CD14-positive monocyte (primary cell): ENCODE measurements around the gene CCDC9B. TPM values are rescaled to one million over a fixed set of nuclear protein-coding genes. Genes with fewer than 3 reads are reported as not detected.

Source experiments
- DNase-seq, 3 donors: peaks; one replicate each; pipeline ENCODE4 v3.0.0-alpha.2; 2011 to 2022
- H2AFZ ChIP-seq: 2 replicates; pipeline ENCODE4 v1.6.0; 2012; ENCODE audit warnings: mild to moderate bottlenecking, low read depth, low read length, inconsistent platforms; ENCODE audit not compliant: insufficient read depth, poor library complexity, severe bottlenecking
- H3K27ac ChIP-seq, 2 donors: 1 replicate in 1 of 2; 2 replicates in 1 of 2; pipeline ENCODE4 v1.5.1; 2012 to 2013; ENCODE audit warnings: low read length in 2 of 2, control low read depth in 1 of 2, inconsistent platforms in 1 of 2, low read depth in 1 of 2, mild to moderate bottlenecking in 1 of 2
- H3K27me3 ChIP-seq, 2 donors: one replicate each; pipeline versions ENCODE4 v1.6.0 to v1.6.1; 2011 to 2013; ENCODE audit warnings: low read length in 2 of 2; ENCODE audit not compliant: control insufficient read depth in 2 of 2, insufficient read depth in 2 of 2
- H3K36me3 ChIP-seq, 2 donors: replicated peaks in 1 of 2; 1 replicate in 1 of 2; 2 replicates in 1 of 2; pipeline versions ENCODE4 v1.5.1 to v1.6.1; 2012 to 2013; ENCODE audit warnings: low read length in 2 of 2, control low read depth in 1 of 2, inconsistent platforms in 1 of 2, mild to moderate bottlenecking in 1 of 2; ENCODE audit not compliant: insufficient read depth in 2 of 2, control insufficient read depth in 1 of 2
- H3K4me1 ChIP-seq, 2 donors: 1 replicate in 1 of 2; 2 replicates in 1 of 2; pipeline versions ENCODE4 v1.5.1 to v1.6.1; 2012 to 2013; ENCODE audit warnings: low read length in 2 of 2, control low read depth in 1 of 2, inconsistent platforms in 1 of 2, mild to moderate bottlenecking in 1 of 2, moderate library complexity in 1 of 2; ENCODE audit not compliant: insufficient read depth in 2 of 2, control insufficient read depth in 1 of 2
- H3K4me2 ChIP-seq: replicated peaks from 2 replicates; pipeline ENCODE3; 2012; ENCODE audit warnings: low read length, moderate library complexity, mild to moderate bottlenecking; ENCODE audit not compliant: poor library complexity, severe bottlenecking; ENCODE audit errors: extremely low read depth
- H3K4me3 ChIP-seq, 3 experiments: fragments of 200-600 bp in 1 of 3; sonication (generic) in 1 of 3; replicated peaks in 1 of 3; 1 replicate in 2 of 3; 2 replicates in 1 of 3; pipeline ENCODE4 v1.5.1; 2011 to 2013; ENCODE audit warnings: low read length in 3 of 3, mild to moderate bottlenecking in 3 of 3, control low read depth in 2 of 3, low read depth in 2 of 3, inconsistent platforms in 1 of 3, moderate library complexity in 1 of 3
- H3K79me2 ChIP-seq: 2 replicates; pipeline ENCODE4 v1.6.0; 2012; ENCODE audit warnings: mild to moderate bottlenecking, control low read depth, inconsistent platforms, low read length, moderate library complexity; ENCODE audit not compliant: insufficient read depth
- H3K9ac ChIP-seq: 2 replicates; pipeline ENCODE4 v1.6.0; 2017; ENCODE audit warnings: low read length, mild to moderate bottlenecking; ENCODE audit not compliant: insufficient read depth, poor library complexity, severe bottlenecking
- H3K9me3 ChIP-seq, 2 donors: replicated peaks in 1 of 2; 1 replicate in 1 of 2; 2 replicates in 1 of 2; pipeline versions ENCODE4 v1.5.1 to v1.6.1; 2012 to 2013; ENCODE audit warnings: low read length in 2 of 2, control low read depth in 1 of 2; ENCODE audit not compliant: control insufficient read depth in 1 of 2, insufficient read depth in 1 of 2
- H4K20me1 ChIP-seq: 2 replicates; pipeline ENCODE4 v1.6.0; 2012; ENCODE audit warnings: mild to moderate bottlenecking, low read length, control low read depth, moderate library complexity; ENCODE audit not compliant: insufficient read depth
- H3K27ac Mint-ChIP-seq, 7 donors: one replicate each; pipeline ENCODE4 v1.8.0; 2020; ENCODE audit warnings: mild to moderate bottlenecking in 7 of 7, mixed read lengths in 7 of 7, moderate library complexity in 6 of 7, inconsistent platforms in 2 of 7
- H3K27me3 Mint-ChIP-seq, 3 donors: one replicate each; pipeline ENCODE4 v1.8.0; 2021 to 2022; ENCODE audit warnings: low read depth in 3 of 3, mild to moderate bottlenecking in 3 of 3, mixed read lengths in 3 of 3, moderate library complexity in 3 of 3, inconsistent platforms in 1 of 3
- H3K36me3 Mint-ChIP-seq, 2 donors: one replicate each; pipeline ENCODE4 v1.8.0; 2020; ENCODE audit warnings: mixed read lengths in 2 of 2, inconsistent platforms in 1 of 2, mild to moderate bottlenecking in 1 of 2
- H3K4me1 Mint-ChIP-seq: one replicate; pipeline ENCODE4 v1.8.0; 2020; ENCODE audit warnings: mild to moderate bottlenecking, mixed read lengths
- H3K4me3 Mint-ChIP-seq, 2 donors: one replicate each; pipeline ENCODE4 v1.8.0; 2020; ENCODE audit warnings: mild to moderate bottlenecking in 2 of 2, mixed read lengths in 2 of 2, moderate library complexity in 1 of 2
- H3K9me3 Mint-ChIP-seq, 7 donors: one replicate each; pipeline ENCODE4 v1.8.0; 2020 to 2022; ENCODE audit warnings: mixed read lengths in 7 of 7, mild to moderate bottlenecking in 6 of 7, moderate library complexity in 6 of 7, inconsistent platforms in 2 of 7
- CTCF ChIP-seq: fragments of 200-600 bp; IDR thresholded peaks from one replicate; pipeline ENCODE4 v1.8.0; 2022; ENCODE audit warnings: antibody characterized with exemption, mild to moderate bottlenecking
- WGBS: methylation state at CpG from one replicate; pipeline ENCODE4 v1.1.5; 2013; ENCODE audit warnings: missing lambda C conversion rate; ENCODE audit not compliant: insufficient coverage; 5-methylcytosine and 5-hydroxymethylcytosine counted together
- intact Hi-C, 2 donors: fragments of 100-400 bp; cut with micrococcal nuclease; formaldehyde crosslinking; loops; one replicate each; pipeline versions ENCODE4 v1.15.0 to v1.15.1; 2023
- polyA plus RNA-seq, 3 donors: library from polyadenylated mRNA; depleted of rRNA in 1 of 3; unstranded in 2 of 3; stranded (reverse) in 1 of 3; fragments of 300-500 nt in 2 of 3; fragments of >200 nt in 1 of 3; fragmentation: Illumina TruSeq in 2 of 3; gene quantifications; 1 replicate in 2 of 3; 2 replicates in 1 of 3; pipeline ENCODE4 v1.2.3, GENCODE V29; 2012 to 2021

The CCDC9B gene
- polyA plus RNA-seq, 3 donors: 0.13 to 2.2 (median 0.39) TPM

GRCh38 chr15:40379374-40379773 lies 38.6 kb upstream of the CCDC9B start:
- intact Hi-C loops: no loop called here
- H3K36me3 Mint-ChIP-seq: no peaks in the 10 kb centered on the region
- Histone ChIP-seq H3K4me2 (no peak overlapping the region), H3K9me3 (no peaks in the 10 kb centered on the region), H2AFZ (no peak overlapping the region), H4K20me1 (no peaks in the 10 kb centered on the region), H3K4me1 (peaks cover 31 to 38% of the 10 kb centered on the region in 2 donors), H3K27me3 (no peaks in the 10 kb centered on the region), H3K4me3 (no peak overlapping the region), H3K36me3 (no peaks in the 10 kb centered on the region), H3K27ac (no peak overlapping the region), H3K9ac (no peak overlapping the region), H3K79me2 (peaks cover 17% of the 10 kb centered on the region)
- H3K4me3 Mint-ChIP-seq: no peak overlapping the region
- peaks cover 33% of the 10 kb centered on the region for H3K4me1 Mint-ChIP-seq
- H3K9me3 Mint-ChIP-seq: peaks cover 0 to 4% (median 3%) of the 10 kb centered on the region in 7 donors
- H3K27ac Mint-ChIP-seq: peak overlapping the region in 2 of 7 donors; percentile 17 to 55
- no peak for DNase-seq
- no CpG with 5 or more reads among the region's 4 CpGs for WGBS
- TF ChIP-seq CTCF: no peak
- peaks cover 0 to 3% (median 2%) of the 10 kb centered on the region in 3 donors for H3K27me3 Mint-ChIP-seq

GRCh38 chr15:40377606-40378005 lies 36.9 kb upstream of the CCDC9B start:
- peaks cover 0 to 3% (median 2%) of the 10 kb centered on the region in 3 donors for H3K27me3 Mint-ChIP-seq
- H2AFZ ChIP-seq: no peak overlapping the region
- H3K27ac ChIP-seq: no peak overlapping the region
- WGBS: no CpG with 5 or more reads among the region's 3 CpGs
- peaks cover 28% of the 10 kb centered on the region for H3K4me1 Mint-ChIP-seq
- no peak overlapping the region for H3K4me2 ChIP-seq
- no peaks in the 10 kb centered on the region for H3K9me3 ChIP-seq
- H3K79me2 ChIP-seq: no peaks in the 10 kb centered on the region
- intact Hi-C loops: no loop called here
- no peak for TF ChIP-seq CTCF
- H3K4me3 ChIP-seq: no peak overlapping the region
- no peak for DNase-seq
- no peak overlapping the region for H3K27ac Mint-ChIP-seq
- H3K9ac ChIP-seq: no peak overlapping the region
- H3K4me3 Mint-ChIP-seq: no peak overlapping the region
- H3K36me3 Mint-ChIP-seq: no peaks in the 10 kb centered on the region
- no peaks in the 10 kb centered on the region for H3K27me3 ChIP-seq
- peaks cover 0 to 4% (median 3%) of the 10 kb centered on the region in 7 donors for H3K9me3 Mint-ChIP-seq
- H4K20me1 ChIP-seq: no peaks in the 10 kb centered on the region
- H3K4me1 ChIP-seq: peaks cover 23 to 28% of the 10 kb centered on the region in 2 donors
- no peaks in the 10 kb centered on the region for H3K36me3 ChIP-seq
